Esophagus muscularis mucosa (tissue), 4 donors: ENCODE measurements around the gene SASH1.

Experiments
- EP300 ChIP-seq: sonication (generic); formaldehyde crosslinking; IDR thresholded peaks from one replicate; pipeline ENCODE4 v1.6.1; 2017; ENCODE audit warnings: antibody characterized with exemption
- POLR2A ChIP-seq: fragments of 450-650 bp; IDR thresholded peaks from one replicate; pipeline ENCODE4 v1.6.1; 2017; ENCODE audit warnings: antibody characterized with exemption, moderate library complexity, mild to moderate bottlenecking, low read depth
- POLR2AphosphoS5 ChIP-seq, 2 donors: sonication (generic); formaldehyde crosslinking; IDR thresholded peaks; one replicate each; pipeline ENCODE4 v1.6.1; 2017; ENCODE audit warnings: antibody characterized with exemption in 2 of 2
- TF ChIP-seq, protein P1 (sequence below), 3 experiments: fragments of 200-600 bp in 2 of 3; fragments of 450-650 bp in 1 of 3; sonication (generic) in 2 of 3; IDR thresholded peaks; one replicate each; pipeline ENCODE4 v1.5.1; 2017 to 2019; ENCODE audit warnings: antibody characterized with exemption in 3 of 3, mild to moderate bottlenecking in 2 of 3, moderate library complexity in 1 of 3

DNA sequence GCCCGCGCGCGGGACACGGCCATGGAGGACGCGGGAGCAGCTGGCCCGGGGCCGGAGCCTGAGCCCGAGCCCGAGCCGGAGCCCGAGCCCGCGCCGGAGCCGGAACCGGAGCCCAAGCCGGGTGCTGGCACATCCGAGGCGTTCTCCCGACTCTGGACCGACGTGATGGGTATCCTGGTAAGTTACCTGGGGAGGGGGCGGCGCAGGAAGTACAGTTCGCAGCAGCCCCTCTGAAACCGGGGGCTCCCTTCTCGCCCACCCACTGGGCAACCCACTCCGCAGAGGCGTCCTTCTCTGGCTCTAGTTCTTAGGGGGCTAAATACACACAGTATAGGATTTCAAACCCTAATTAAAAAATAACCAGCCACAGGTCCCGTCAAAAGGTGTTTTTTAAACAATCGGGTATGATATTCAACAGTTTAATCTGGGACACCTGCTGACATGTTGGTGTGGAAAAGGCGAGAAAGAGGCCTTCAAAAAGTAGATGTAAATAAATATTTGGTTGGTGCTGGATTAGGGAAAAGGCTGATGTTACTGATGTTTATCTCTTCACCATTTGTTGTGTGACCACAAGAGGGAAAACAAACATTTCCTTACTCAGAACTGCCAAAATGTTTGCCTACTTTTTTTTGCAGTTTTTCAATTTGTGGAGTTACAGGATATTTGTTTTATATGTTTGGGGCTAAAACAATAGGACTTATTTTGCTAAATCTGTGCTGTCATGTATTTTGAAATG, 577 bp downstream of the SASH1 start:
- TF ChIP-seq POLR2A (no peak), POLR2AphosphoS5 (IDR thresholded peaks at IDR 0.05) (no peak), EP300 (no peak)
- TF ChIP-seq, protein P1, sequence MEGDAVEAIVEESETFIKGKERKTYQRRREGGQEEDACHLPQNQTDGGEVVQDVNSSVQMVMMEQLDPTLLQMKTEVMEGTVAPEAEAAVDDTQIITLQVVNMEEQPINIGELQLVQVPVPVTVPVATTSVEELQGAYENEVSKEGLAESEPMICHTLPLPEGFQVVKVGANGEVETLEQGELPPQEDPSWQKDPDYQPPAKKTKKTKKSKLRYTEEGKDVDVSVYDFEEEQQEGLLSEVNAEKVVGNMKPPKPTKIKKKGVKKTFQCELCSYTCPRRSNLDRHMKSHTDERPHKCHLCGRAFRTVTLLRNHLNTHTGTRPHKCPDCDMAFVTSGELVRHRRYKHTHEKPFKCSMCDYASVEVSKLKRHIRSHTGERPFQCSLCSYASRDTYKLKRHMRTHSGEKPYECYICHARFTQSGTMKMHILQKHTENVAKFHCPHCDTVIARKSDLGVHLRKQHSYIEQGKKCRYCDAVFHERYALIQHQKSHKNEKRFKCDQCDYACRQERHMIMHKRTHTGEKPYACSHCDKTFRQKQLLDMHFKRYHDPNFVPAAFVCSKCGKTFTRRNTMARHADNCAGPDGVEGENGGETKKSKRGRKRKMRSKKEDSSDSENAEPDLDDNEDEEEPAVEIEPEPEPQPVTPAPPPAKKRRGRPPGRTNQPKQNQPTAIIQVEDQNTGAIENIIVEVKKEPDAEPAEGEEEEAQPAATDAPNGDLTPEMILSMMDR (IDR thresholded peaks at IDR 0.05) = peak in 1 of 3 experiments; percentile 17
